Activated CD4-positive, alpha-beta T cell treated with anti-CD3 and anti-CD28 coated beads, Interleukin-2, amount 50 U/mL, for 4 hours (primary cell): ENCODE results near the gene EIF4EBP2.

Experiments
- DNase-seq, 2 experiments: peaks; one replicate each; pipeline ENCODE4 v3.0.0-alpha.2; 2020

EIF4EBP2 gene

DNA sequence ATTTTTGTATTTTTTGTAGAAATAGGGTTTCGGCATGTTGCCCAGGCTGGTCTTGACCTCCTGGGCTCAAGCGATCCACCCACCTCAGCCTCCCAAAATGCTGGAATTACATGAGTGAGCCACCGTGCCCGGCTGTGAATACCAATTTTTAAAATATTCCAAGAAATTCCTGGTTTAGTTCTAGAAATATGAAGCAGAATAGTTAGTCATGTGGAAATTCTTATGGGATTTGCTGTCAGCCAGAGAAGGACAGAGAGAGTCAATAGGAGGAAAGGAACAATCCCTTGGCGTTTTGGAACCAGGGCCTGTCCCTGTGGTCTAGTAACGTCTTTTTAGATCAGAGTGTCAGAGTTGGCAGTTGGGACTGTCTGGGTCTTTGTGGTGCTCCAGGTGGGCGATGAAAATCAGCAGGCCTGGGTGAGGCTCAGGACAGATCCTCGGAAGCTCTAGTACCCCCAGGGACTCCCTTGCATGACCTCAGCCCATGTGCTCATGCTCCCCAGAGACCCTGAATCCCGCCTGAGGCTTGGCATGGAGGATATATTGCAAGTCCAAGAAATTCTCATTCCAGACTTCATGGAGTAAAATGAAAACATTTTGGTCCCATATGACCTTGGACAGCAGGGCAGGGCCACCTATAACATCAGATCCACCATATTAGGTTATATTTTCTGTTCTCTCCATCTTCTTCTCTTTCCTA is 29.8 kb downstream of the EIF4EBP2 start:
- DNase-seq: no peak

- DNase-seq: no peak
Measured at GRCh38 chr10:70435241-70436085, 31.5 kb downstream of the EIF4EBP2 start.

DNA sequence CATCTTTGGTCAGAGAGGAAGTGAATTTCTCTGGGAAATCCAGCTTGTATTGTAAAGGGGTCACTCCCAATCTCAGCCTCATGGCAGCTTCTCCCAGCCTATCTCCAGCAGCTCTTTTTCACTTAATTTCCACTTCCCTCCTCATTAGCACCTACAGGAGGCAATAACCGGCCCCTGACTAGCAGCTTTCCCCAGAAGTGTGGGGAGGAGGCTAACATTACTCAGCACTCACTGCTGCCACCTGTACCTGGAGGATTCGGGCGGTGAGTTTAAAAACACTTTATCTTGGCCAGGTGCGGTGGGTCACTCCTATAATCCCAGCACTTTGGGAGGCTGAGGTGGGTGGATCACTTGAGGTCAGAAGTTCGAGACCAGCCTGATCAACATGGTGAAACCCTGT is 33.8 kb downstream of the EIF4EBP2 start:
- no peak for DNase-seq

DNA sequence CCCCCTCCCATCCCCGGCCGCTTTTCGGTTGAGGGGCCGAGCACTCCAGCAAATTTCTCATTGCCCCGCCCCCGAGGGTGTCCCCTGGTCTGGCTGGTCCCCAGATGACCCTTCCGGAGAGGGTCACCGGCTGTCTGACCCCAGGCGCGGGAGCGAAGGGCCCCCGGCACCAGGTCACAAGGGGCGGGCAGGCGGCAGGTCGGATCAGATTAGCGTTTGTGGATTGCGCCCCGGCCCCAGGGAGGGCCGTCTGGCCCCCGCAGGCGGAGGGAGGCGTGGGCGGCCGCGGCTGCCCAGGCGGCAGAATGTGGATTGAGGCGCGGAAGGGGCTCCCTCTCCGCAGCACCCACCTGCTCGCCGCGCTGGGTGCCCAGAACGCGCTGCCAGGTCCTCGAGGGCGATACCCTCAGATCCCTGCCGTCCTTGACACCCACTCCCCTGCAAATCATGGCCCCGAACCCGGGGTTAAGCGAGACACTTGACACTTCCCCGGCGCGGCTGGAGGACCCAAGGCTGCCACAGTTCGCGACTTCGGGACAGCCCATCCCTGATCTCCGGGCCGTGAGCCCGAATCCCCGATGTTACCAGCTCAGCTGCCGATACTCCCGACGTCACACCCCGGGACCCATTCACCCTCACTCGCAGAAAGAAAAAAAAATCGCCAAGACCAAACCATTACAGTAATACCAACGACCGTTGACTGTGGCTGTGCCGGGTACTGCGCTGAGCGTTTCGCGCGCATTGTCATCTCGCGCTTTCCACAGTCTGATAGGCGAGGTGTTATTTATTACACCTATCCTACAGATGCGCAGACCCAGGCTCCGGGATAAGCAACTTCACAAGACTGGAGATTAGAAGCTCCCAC is 36.6 kb downstream of the EIF4EBP2 start:
- DNase-seq: no peak

DNA sequence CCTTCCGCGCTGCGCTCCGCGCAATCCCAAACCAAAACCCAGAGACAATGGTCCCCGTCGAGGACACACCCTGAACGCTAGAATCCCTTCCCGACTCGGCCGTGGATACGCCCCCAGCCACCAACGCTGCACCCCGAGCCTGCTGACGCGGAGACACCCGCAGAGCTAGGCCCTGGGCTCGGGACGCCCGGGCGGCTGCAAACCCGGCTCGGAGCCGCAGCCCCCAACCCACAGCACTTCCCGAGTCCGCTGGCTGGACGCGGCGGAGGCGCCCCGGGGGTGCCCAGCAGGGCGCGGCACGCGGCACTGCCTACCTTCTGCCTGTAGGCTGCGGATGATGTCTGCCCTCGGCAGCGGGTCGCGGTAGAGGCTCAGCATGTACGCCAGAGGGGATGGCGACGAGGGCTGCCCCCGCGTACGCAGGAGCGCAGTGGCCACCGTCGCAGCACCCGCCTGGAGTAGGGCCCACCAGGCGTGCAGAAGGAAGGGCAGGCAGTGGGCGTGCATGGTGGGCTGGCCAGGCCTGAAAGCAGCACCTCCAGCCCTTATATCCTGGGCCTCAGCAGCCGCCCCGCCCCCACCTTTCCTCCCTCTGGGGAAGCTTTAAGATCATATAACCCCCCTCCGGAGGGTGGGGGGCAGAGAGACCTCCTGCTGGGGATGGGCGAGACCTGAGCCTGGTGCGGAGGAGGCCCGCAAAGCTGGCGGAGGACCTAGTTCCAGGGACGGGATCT is 37.4 kb downstream of the EIF4EBP2 start, which contains the start of gene NODAL:
Gene NODAL (minus strand): TSS at position 521 of the 734 bp plus-strand sequence. CDS start 14 bp downstream, at position 507.
- DNase-seq: no peak

GRCh38 chr10:70441895-70442309 is 38.0 kb downstream of the EIF4EBP2 start:
- DNase-seq: no peak

GRCh38 chr10:70442332-70442988 is 38.5 kb downstream of the EIF4EBP2 start:
- no peak for DNase-seq

DNA sequence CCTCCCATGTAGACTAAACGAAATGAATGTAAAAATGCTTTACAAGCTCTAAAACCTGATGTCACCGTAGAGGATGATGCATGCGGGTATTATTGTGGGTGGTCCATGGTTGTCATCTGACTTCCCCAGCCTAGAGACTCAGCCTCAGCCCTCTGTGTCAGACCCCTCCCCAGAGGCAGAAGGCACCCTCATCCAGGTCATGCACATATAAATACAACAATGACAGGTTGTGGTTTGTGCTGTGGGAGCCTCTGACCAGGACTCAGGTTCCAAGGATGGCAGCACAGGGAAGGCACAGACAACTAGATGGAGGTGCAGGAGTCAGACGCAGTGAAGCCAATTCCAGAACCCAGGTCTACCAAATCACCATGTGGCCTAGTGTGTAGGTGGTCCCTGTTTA is 40.8 kb downstream of the EIF4EBP2 start:
- DNase-seq: no peak

DNA sequence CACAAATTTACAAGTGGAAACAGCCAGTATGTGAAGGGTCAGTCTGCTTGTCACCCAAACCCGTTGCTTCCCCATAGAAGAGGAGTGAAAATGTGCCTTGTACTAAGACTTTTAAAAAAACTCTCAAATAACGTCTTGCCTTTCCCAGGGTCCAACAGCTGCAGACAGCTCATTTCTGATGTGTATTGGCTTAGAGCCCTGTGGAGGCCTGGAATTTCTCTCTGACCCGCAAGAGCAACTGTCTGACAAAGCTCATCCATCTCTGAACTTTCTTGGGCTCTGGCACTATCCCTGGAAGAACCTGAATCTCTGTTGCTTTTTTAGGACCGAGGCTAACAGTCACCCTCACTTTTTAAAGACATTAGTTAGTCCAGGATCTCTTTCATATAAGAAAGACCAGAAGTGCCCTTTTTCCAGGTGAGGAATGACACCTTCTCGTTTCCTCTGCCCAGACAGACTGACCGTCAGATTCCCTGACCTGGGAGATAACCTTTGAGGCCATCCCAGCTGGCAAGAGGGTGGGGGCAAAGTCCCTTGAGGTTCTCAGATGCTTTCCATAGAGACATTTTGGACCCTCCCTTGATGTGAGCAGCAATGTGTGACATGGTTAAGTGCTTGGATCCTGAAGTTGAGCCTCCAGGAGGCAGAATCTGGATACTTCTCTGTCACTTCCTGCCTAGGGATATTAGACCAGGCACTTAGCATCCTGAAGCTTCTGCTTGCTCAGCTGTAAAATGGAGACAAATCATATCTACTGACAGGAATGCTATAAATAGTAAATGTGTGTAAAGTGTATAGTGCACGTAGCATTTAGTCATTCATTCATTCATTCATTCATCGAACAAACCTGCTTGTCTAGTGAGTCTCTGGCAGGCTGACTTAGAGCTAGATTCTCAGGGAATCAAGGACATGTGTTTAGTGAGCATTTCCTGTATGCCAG is 42.0 kb downstream of the EIF4EBP2 start:
- no peak for DNase-seq

- no peak for DNase-seq
Measured at GRCh38 chr10:70448236-70448635, 44.3 kb downstream of the EIF4EBP2 start.

DNA sequence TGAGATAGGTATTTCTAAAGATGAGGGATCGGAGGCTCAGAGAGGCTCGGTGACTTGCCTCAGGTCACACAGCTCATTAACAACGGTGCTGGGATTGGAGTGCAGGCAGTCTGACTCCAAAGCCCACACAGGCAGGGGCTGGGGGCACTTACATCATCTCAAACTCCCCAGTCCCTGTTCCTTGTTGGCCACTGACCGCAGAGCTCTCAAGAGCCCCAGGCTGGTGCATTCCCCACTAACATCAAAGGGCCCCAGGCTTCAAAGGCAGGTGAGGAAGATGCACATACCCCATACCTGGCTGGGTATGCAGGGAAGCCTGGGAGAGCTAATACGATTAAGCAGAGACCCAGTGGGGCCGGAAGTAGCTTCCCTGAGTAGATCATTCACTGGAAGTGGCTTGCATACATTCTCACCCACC is 51.3 kb downstream of the EIF4EBP2 start:
- DNase-seq: no peak

- DNase-seq: no peak
Measured at GRCh38 chr10:70456164-70456563, 52.2 kb downstream of the EIF4EBP2 start.

DNA sequence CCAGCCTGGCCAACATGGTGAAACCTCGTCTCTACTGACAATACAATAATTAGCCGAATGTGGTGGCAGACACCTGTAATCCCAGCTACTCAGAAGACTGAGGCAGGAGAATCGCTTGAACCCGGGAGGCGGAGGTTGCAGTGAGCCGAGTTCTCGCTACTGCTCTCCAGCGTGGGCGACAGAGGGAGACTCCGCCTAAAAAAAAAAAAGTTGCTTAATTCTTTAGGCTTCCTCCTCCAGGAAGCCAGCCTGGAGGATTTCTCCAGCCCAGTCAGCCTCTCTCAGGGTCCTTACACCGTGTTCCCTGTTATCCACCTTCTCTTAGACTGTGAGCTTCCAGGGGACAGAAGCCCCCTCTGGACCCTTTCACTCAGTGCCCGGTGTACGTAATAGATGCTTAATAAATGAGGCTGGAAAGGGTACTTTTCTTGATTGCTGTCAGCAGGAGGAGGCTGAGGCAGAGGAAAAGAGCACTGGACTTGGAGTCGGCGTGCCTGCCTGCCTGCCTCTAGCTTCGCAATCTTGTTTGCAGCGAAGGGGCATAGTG is 53.9 kb downstream of the EIF4EBP2 start:
- no peak for DNase-seq

DNA sequence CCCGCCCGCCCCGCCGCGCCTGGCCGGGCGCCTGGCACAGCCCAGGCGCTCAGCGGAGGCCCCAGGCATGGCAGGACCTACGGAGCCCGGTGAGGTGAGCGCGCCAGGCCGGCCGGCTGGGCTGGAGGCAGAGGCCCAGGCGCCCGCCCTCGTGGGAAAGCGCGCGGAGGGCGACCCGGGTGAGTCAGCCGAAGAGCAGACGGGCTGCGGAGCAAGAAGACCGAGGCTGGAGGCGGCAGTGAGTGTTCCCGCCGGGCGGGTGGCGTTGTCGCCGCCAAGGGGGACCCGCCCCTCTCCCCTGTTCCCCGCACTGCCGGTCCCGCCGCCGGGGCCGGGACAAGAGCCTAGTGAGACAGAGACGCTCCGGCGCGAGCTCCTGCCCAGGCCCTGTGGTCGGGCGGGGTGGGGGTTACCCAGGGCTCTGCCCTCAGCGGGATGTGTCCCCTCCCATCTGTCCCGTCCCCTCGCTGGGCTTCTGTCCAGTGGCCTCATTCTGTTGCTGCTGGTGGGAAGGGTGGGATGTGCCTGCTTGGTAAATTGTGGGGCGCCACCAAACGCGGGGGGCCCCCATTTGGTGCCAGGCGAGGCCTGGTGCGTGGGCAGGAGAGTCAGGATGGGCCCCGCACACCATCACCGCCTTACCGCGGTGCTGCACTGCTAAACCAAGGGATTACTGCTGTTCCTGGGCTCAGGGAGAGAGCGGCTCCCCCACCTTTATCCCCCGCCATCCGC is 54.5 kb downstream of the EIF4EBP2 start:
- peak; percentile 52 to 60 for DNase-seq

- DNase-seq: no peak
Measured at GRCh38 chr10:70459061-70459773, 55.3 kb downstream of the EIF4EBP2 start.

GRCh38 chr10:70459774-70460490 is 56.0 kb downstream of the EIF4EBP2 start:
- no peak for DNase-seq

DNA sequence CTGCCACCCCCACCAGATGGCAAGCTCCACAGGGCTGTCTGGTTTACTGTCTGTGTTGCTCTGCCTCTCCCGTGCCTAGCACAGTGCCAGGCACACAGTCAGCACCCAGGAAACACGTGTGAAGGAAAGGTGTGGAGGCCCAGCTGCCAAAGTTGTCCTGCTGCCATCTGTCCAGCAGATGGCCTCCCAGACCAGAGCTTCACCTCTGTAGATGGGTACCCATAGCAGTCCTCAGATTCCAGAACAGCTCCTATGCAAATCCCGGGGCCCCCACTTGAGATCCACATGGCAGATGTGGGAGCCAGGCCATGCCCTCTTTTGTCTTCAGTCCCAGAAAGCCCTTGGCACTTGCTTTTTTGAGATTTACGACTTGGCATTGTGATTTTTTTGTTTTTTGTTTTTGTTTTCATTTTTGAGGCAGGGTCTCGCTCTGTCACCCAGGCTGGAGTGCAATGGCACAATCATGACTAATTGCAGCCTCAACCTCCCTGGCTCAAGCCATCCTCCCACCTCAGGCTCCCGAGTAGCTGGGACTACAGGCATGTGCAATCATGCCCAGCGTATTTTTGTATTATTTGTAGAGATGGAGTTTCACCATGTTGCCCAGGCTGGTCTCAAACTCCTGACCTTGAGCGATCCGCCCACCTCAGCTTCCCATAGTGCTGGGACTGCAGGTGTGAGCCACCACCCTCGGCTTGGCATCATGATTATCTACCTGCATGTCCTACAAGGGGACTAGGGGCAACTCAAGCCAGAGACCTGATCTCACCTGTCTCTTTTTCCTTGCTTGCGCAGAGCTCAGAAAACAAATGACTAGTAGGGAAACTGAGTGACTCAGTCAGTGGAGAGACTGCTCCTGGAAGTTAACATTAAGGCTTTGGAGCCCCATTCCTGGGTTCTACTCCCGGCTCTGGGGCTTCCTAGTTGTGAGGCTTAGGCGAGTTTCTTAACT is 57.7 kb downstream of the EIF4EBP2 start:
- DNase-seq: peak; percentile 40 to 49
